Loucy (cell line): ENCODE results near the gene TBCD.

Experiments used
- CTCF ChIP-seq: fragments of 200-600 bp; sonication (generic); conservative IDR thresholded peaks from 2 replicates; pipeline ENCODE4 v1.5.1; 2014; ENCODE audit warnings: mild to moderate bottlenecking, antibody characterized with exemption, low read length
- EZH2phosphoT487 ChIP-seq: fragments of 200-600 bp; IDR thresholded peaks from 2 replicates; pipeline ENCODE4 v1.6.1; 2018; ENCODE audit warnings: antibody characterized with exemption, mild to moderate bottlenecking, moderate library complexity, borderline replicate concordance

GRCh38 chr17:82805823-82806222 lies 54.0 kb downstream of the TBCD start:
- TF ChIP-seq CTCF (no peak), EZH2phosphoT487 (no peak)
